HFFc6 (cell line): Measurements from ENCODE around the gene OSBPL10. TPM values are rescaled to one million over a fixed set of nuclear protein-coding genes. Genes with fewer than 3 reads are reported as not detected.

Experiments
- DNase-seq: peaks from one replicate; pipeline ENCODE4 v3.0.0-alpha.2; 2018
- H3K27ac Mint-ChIP-seq: 2 replicates; pipeline ENCODE4 v1.8.0; 2020; ENCODE audit warnings: mild to moderate bottlenecking, mixed read lengths
- H3K27me3 Mint-ChIP-seq: 2 replicates; pipeline ENCODE4 v1.8.0; 2021; ENCODE audit warnings: mild to moderate bottlenecking, moderate library complexity, mixed read lengths; ENCODE audit not compliant: insufficient read depth
- H3K36me3 Mint-ChIP-seq: 2 replicates; pipeline ENCODE4 v1.8.0; 2021; ENCODE audit warnings: low read depth, mixed read lengths
- H3K4me1 Mint-ChIP-seq: 2 replicates; pipeline ENCODE4 v1.8.0; 2020; ENCODE audit warnings: low read depth, mixed read lengths
- H3K4me3 Mint-ChIP-seq: 2 replicates; pipeline ENCODE4 v1.8.0; 2020; ENCODE audit warnings: mild to moderate bottlenecking, moderate library complexity, mixed read lengths
- H3K9me3 Mint-ChIP-seq: 2 replicates; pipeline ENCODE4 v1.8.0; 2020; ENCODE audit warnings: mild to moderate bottlenecking, mixed read lengths
- total RNA-seq, 6 experiments: library from RNA; stranded (reverse); fragmentation: NEBNext Ultra II Directional; extraction: Animal tissue kit (Norgen Biotek cat#: 25700); gene quantifications; 2 replicates in 1 of 6; 3 replicates in 5 of 6; pipeline ENCODE4 v1.2.3, GENCODE V29; 2021
- TF ChIP-seq, protein P1 (sequence below): fragments of 200-600 bp; sonication (generic); IDR thresholded peaks from 2 replicates; pipeline ENCODE4 v1.5.0; 2021; ENCODE audit warnings: antibody characterized with exemption, mild to moderate bottlenecking

Gene OSBPL10
- total RNA-seq, 6 experiments from 2014 or later: 7.3 to 8.9 (median 8.6) TPM

DNA sequence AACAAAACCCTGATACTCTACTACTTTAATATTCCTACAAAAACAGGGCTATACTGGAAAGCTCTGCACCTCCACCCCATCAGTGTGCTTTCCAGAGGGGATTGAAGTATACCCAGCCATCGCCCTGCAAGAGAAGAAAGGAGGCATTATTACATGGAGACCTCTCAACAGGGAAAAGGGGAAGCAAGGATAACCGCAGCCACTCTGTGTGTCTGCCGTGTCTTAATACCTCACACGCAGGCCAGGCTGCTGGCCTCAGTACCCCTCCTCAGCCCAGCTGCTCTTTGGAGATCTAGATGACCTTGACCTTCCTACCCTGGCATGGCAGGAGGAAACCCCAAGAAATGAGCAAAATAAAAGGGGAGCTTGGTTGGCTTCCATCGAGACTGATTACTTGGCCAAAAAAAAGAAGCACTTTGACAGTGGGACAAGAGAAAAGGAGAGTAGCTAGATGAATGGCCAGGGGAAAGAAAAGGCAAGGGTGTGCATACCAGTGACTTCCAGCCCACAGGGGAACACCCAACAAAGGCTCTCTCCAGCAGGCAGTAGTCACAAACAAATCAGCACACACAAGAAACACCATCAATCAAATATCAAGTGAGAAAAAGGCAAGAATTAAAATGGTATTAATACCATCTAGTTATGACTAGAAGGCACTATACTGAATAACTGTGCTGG, 318.9 kb downstream of the OSBPL10 start:
- Mint-ChIP-seq H3K36me3 (peaks cover 12% of the 10 kb centered on the region), H3K27ac (no peak overlapping the region), H3K9me3 (no peaks in the 10 kb centered on the region), H3K4me3 (no peak overlapping the region), H3K27me3 (no peaks in the 10 kb centered on the region), H3K4me1 (no peaks in the 10 kb centered on the region)
- TF ChIP-seq, protein P1, sequence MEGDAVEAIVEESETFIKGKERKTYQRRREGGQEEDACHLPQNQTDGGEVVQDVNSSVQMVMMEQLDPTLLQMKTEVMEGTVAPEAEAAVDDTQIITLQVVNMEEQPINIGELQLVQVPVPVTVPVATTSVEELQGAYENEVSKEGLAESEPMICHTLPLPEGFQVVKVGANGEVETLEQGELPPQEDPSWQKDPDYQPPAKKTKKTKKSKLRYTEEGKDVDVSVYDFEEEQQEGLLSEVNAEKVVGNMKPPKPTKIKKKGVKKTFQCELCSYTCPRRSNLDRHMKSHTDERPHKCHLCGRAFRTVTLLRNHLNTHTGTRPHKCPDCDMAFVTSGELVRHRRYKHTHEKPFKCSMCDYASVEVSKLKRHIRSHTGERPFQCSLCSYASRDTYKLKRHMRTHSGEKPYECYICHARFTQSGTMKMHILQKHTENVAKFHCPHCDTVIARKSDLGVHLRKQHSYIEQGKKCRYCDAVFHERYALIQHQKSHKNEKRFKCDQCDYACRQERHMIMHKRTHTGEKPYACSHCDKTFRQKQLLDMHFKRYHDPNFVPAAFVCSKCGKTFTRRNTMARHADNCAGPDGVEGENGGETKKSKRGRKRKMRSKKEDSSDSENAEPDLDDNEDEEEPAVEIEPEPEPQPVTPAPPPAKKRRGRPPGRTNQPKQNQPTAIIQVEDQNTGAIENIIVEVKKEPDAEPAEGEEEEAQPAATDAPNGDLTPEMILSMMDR: no peak
- DNase-seq: no peak

DNA sequence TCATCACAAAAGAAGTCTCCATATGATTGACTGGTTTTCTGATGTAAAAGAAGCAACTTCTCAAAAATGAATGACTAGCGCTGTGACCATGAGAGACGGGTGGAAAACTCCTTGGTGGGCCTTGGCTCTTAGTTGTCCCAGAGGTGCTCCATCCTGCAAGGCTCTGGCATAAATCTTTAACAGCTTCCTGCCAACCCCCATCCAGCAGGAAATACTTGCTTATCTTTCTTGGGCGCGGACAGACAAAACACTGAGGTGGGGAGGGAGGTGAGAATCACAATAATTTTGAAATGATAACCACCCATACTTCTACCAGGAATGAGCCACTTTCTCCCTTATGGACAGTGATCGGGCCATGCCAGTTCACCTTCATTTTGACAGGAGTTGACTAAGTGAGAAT, 319.8 kb downstream of the OSBPL10 start:
- no peak for DNase-seq
- Mint-ChIP-seq H3K4me3 (no peak overlapping the region), H3K36me3 (peaks cover 20% of the 10 kb centered on the region), H3K27ac (no peak overlapping the region), H3K27me3 (no peaks in the 10 kb centered on the region), H3K4me1 (no peaks in the 10 kb centered on the region), H3K9me3 (no peaks in the 10 kb centered on the region)
- TF ChIP-seq, protein P1: no peak

DNA sequence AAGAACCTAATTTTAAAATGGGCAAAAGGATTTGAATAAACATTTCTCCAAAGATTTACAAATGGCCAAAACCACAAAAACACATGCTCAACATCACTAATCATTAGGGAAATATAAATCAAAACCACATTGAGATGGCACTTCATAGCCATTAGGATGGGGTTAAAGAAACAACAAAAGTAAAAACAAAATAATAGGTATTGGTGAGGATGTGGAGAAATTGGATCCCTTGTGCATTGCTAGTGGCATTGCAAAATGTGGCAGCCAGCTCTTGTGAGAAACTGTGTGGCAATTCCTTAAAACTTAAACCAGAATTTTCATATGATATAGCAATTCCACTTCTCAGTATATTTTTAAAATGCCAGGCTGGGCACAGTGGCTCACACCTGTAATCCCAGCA, 321.8 kb downstream of the OSBPL10 start:
- no peak overlapping the region for H3K27ac Mint-ChIP-seq
- H3K4me3 Mint-ChIP-seq: no peak overlapping the region
- DNase-seq: no peak
- H3K4me1 Mint-ChIP-seq: no peaks in the 10 kb centered on the region
- TF ChIP-seq, protein P1: no peak
- H3K9me3 Mint-ChIP-seq: peaks cover 14% of the 10 kb centered on the region
- H3K36me3 Mint-ChIP-seq: peaks cover 40% of the 10 kb centered on the region
- H3K27me3 Mint-ChIP-seq: no peaks in the 10 kb centered on the region

DNA sequence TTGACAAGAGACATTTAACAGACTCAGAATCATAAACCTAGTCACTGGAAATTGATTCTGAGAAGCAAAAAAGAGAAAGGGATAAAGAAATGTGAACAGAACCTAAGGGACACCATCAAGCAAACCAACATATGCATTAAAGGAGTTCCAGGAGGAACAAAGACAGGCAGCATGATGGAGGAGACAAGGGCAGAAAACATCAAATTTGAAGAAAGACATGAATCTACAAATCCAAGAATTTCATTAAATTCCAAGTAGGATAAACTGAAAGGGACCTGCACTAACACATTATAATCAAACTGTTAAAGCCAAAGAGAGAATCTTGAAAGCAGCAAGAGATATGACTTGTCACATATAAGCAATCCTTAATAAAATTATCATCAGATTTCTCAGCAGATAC, 326.1 kb downstream of the OSBPL10 start:
- no peak overlapping the region for H3K4me3 Mint-ChIP-seq
- peaks cover 3% of the 10 kb centered on the region; the same call in 1 of the 2 replicates for H3K27me3 Mint-ChIP-seq
- peaks cover 55% of the 10 kb centered on the region for H3K9me3 Mint-ChIP-seq
- H3K36me3 Mint-ChIP-seq: peaks cover 69% of the 10 kb centered on the region
- TF ChIP-seq, protein P1: no peak
- no peaks in the 10 kb centered on the region for H3K4me1 Mint-ChIP-seq
- no peak for DNase-seq
- no peak overlapping the region for H3K27ac Mint-ChIP-seq

DNA sequence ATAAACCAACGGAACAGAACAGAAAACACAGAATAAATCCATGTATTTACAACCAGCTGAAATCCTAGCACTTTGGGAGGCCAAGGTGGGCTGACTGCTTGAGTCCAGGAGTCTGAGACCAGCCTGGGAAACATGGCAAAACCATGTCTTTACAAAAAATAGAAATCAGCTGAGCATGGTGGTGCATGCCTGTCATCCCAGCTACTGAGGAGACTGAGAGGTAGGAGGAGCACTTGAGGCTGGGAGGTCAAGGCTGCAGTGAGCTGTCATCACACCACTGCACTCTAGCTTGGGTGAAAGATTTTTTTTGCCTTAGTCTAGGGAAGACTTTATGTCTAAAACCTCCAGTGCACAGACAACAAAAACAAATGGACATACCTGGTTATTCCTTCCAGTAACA, 327.6 kb downstream of the OSBPL10 start:
- H3K9me3 Mint-ChIP-seq: peaks cover 70% of the 10 kb centered on the region
- TF ChIP-seq, protein P1: no peak
- H3K4me1 Mint-ChIP-seq: no peaks in the 10 kb centered on the region
- H3K27me3 Mint-ChIP-seq: peaks cover 3% of the 10 kb centered on the region; the same call in 1 of the 2 replicates
- no peak for DNase-seq
- no peak overlapping the region for H3K4me3 Mint-ChIP-seq
- H3K36me3 Mint-ChIP-seq: peaks cover 85% of the 10 kb centered on the region
- H3K27ac Mint-ChIP-seq: no peak overlapping the region
